ENCODE results near the gene CNPY1.

GRCh38 chr7:155471718-155472117, 74.6 kb downstream of the CNPY1 start:
- TF ChIP-seq YY1 (IDR thresholded peaks at IDR 0.05; ENCODE audit: low read depth) (no peak), EP300 (IDR thresholded peaks at IDR 0.05; ENCODE audit: borderline replicate concordance) (no peak)
